GM19395 (cell line): ENCODE measurements around the gene THAP7.
"Not testable (repeated sequence)": the region's sequence is repeated elsewhere in the genome, so short reads cannot be mapped to it uniquely, and the experiment has no call there.

ENCODE experiments used
- ATAC-seq: cut with Tn5 transposase; IDR thresholded peaks from one replicate; pipeline ENCODE4 v1.9.1; 2021; ENCODE audit warnings: mild to moderate bottlenecking, moderate library complexity; ENCODE audit not compliant: unreplicated experiment

The THAP7 gene

GRCh38 chr22:20979940-20980453, 21.9 kb downstream of the THAP7 start:
- ATAC-seq: no peak

- ATAC-seq: no peak
These were observed 22.6 kb downstream of the THAP7 start for GRCh38 chr22:20979243-20979809.

GRCh38 chr22:20978419-20978818, 23.5 kb downstream of the THAP7 start:
- ATAC-seq: no peak

GRCh38 chr22:20977516-20978170, 24.3 kb downstream of the THAP7 start:
- ATAC-seq: no peak

GRCh38 chr22:20977019-20977418, 24.9 kb downstream of the THAP7 start:
- no peak for ATAC-seq

GRCh38 chr22:20976291-20976877, 25.5 kb downstream of the THAP7 start:
- no peak for ATAC-seq

- ATAC-seq: no peak
These were observed 26.2 kb downstream of the THAP7 start for GRCh38 chr22:20975541-20976290.

GRCh38 chr22:20974336-20974955, 27.5 kb downstream of the THAP7 start:
- ATAC-seq: no peak

GRCh38 chr22:20973634-20974286, 28.2 kb downstream of the THAP7 start:
- ATAC-seq: no peak

GRCh38 chr22:20972933-20973577, 28.9 kb downstream of the THAP7 start:
- no peak for ATAC-seq

GRCh38 chr22:20972014-20972694, 29.8 kb downstream of the THAP7 start:
- ATAC-seq: not testable (repeated sequence)

- no peak for ATAC-seq
These were observed 30.8 kb downstream of the THAP7 start for GRCh38 chr22:20970939-20971657.

- no peak for ATAC-seq
These were observed 33.5 kb downstream of the THAP7 start for GRCh38 chr22:20968281-20968977.

- no peak for ATAC-seq
These were observed 34.2 kb downstream of the THAP7 start for GRCh38 chr22:20967697-20968211.

- ATAC-seq: no peak
These were observed 34.8 kb downstream of the THAP7 start, which contains the start of gene AIFM3 for GRCh38 chr22:20966883-20967696. AIFM3 (plus strand) TSS chr22:20967255; CDS start chr22:20967945, 690 bp downstream.

- ATAC-seq: no peak
These were observed 35.7 kb downstream of the THAP7 start for GRCh38 chr22:20965888-20966855.
